Tibial artery (tissue), 4 donors: ENCODE results near the gene CA10.

ENCODE experiments used
- DNase-seq, 2 donors: peaks; one replicate each; pipeline ENCODE4 v3.0.0-alpha.2; 2019
- H3K27ac ChIP-seq, 2 donors: fragments of 200-600 bp; sonication (generic) in 1 of 2; 1 replicate in 1 of 2; 2 replicates in 1 of 2; pipeline ENCODE4 v1.5.1; 2018 to 2019; ENCODE audit warnings: mild to moderate bottlenecking in 1 of 2
- H3K27me3 ChIP-seq, 2 donors: fragments of 200-600 bp; sonication (generic) in 1 of 2; one replicate each; pipeline versions ENCODE4 v1.5.1 to v1.6.0; 2016 to 2019
- H3K36me3 ChIP-seq, 3 donors: fragments of 200-600 bp; sonication (generic) in 2 of 3; one replicate each; pipeline ENCODE4 v1.5.1; 2016 to 2019; ENCODE audit warnings: mild to moderate bottlenecking in 2 of 3
- H3K4me1 ChIP-seq, 4 donors: fragments of 200-600 bp; sonication (generic) in 2 of 4; 1 replicate in 3 of 4; 2 replicates in 1 of 4; pipeline ENCODE4 v1.5.1; 2016 to 2019
- H3K4me3 ChIP-seq, 2 donors: fragments of 200-600 bp; sonication (generic) in 1 of 2; 1 replicate in 1 of 2; 2 replicates in 1 of 2; pipeline ENCODE4 v1.5.1; 2018 to 2019; ENCODE audit warnings: mild to moderate bottlenecking in 2 of 2
- H3K9me3 ChIP-seq, 3 donors: fragments of 200-600 bp; sonication (generic) in 1 of 3; one replicate each; pipeline ENCODE4 v1.5.1; 2016 to 2019
- CTCF ChIP-seq, 2 experiments: fragments of 200-600 bp in 1 of 2; fragments of 450-650 bp in 1 of 2; IDR thresholded peaks; one replicate each; pipeline ENCODE4 v1.5.1; 2017 to 2019; ENCODE audit warnings: antibody characterized with exemption in 2 of 2, mild to moderate bottlenecking in 1 of 2, moderate library complexity in 1 of 2
- intact Hi-C: fragments of 100-400 bp; cut with DNase I; formaldehyde crosslinking; loops from one replicate; pipeline ENCODE4 v1.15.0; 2023; ENCODE audit warnings: low total_unique reads

The CA10 gene

GRCh38 chr17:51748749-51749604 is 409.5 kb downstream of the CA10 start:
- no peak for DNase-seq
- intact Hi-C loops = no loop called here
- H3K4me3 ChIP-seq = no peak overlapping the region
- no peak overlapping the region for H3K27ac ChIP-seq
- TF ChIP-seq CTCF (IDR thresholded peaks at IDR 0.05) = no peak
- no peaks in the 10 kb centered on the region for H3K9me3 ChIP-seq
- no peaks in the 10 kb centered on the region for H3K27me3 ChIP-seq
- H3K4me1 ChIP-seq = no peaks in the 10 kb centered on the region
- H3K36me3 ChIP-seq = no peaks in the 10 kb centered on the region

- Histone ChIP-seq H3K27ac (no peak overlapping the region), H3K4me3 (no peak overlapping the region), H3K4me1 (no peaks in the 10 kb centered on the region), H3K9me3 (no peaks in the 10 kb centered on the region), H3K27me3 (no peaks in the 10 kb centered on the region), H3K36me3 (no peaks in the 10 kb centered on the region)
- no peak for DNase-seq
- intact Hi-C loops = no loop called here
- no peak for TF ChIP-seq CTCF (IDR thresholded peaks at IDR 0.05)
These were observed 412.1 kb downstream of the CA10 start for GRCh38 chr17:51746421-51746820.

GRCh38 chr17:51745993-51746392 is 412.5 kb downstream of the CA10 start:
- H3K36me3 ChIP-seq = no peaks in the 10 kb centered on the region

GRCh38 chr17:51743477-51743876 is 415.0 kb downstream of the CA10 start:
- DNase-seq = no peak
- H3K4me3 ChIP-seq = no peak overlapping the region
- intact Hi-C loops = no loop called here
- no peaks in the 10 kb centered on the region for H3K36me3 ChIP-seq
- H3K27me3 ChIP-seq = peaks cover 0 to 5% of the 10 kb centered on the region in 2 donors
- no peak for TF ChIP-seq CTCF (IDR thresholded peaks at IDR 0.05)
- H3K4me1 ChIP-seq = no peaks in the 10 kb centered on the region
- H3K9me3 ChIP-seq = no peaks in the 10 kb centered on the region
- H3K27ac ChIP-seq = no peak overlapping the region

More at GRCh38 chr17:51745993-51746392, 412.5 kb downstream of the CA10 start:
- no peak overlapping the region for H3K27ac ChIP-seq
- no peak for DNase-seq
- no peaks in the 10 kb centered on the region for H3K4me1 ChIP-seq
- H3K4me3 ChIP-seq = no peak overlapping the region
- H3K27me3 ChIP-seq = no peaks in the 10 kb centered on the region
- H3K9me3 ChIP-seq = no peaks in the 10 kb centered on the region
- intact Hi-C loops = no loop called here
- TF ChIP-seq CTCF (IDR thresholded peaks at IDR 0.05) = no peak

GRCh38 chr17:51742571-51742970 is 415.9 kb downstream of the CA10 start:
- H3K4me1 ChIP-seq = no peaks in the 10 kb centered on the region
- DNase-seq = no peak
- H3K9me3 ChIP-seq = no peaks in the 10 kb centered on the region
- intact Hi-C loops = no loop called here
- no peak for TF ChIP-seq CTCF (IDR thresholded peaks at IDR 0.05)
- peaks cover 0 to 5% of the 10 kb centered on the region in 2 donors for H3K27me3 ChIP-seq
- H3K4me3 ChIP-seq = no peak overlapping the region
- no peaks in the 10 kb centered on the region for H3K36me3 ChIP-seq
- no peak overlapping the region for H3K27ac ChIP-seq
